Stimulated activated CD4-positive, alpha-beta T cell treated with anti-CD3 and anti-CD28 coated beads, Interleukin-15, amount 100 ng/mL, for 1 hour (primary cell): ENCODE measurements around the gene MAPRE2.

ENCODE experiments used
- DNase-seq, 2 donors: peaks; one replicate each; pipeline ENCODE4 v3.0.0-alpha.2; 2020; ENCODE audit warnings: low read depth in 1 of 2, low spot score in 1 of 2

Gene MAPRE2

DNA sequence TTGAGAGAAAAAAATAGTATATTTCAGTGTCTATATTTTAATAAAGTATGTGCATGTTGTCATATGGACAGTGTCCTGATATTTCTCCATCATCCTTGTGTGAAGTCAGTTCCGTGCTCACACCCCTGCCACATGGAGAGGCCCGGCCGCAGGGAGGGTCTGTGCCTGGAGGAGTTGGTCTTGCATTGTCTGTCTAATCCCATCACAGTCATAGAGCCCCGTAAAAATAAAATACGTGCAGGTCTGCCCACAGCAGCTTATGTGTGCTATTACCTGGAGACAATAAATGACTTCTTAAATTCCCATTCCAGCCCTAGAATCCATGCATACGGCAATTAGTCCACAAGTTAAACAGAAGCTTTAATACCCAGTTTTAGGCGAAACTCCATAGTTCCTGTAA lies 20.1 kb downstream of the MAPRE2 start:
- DNase-seq = no peak

DNA sequence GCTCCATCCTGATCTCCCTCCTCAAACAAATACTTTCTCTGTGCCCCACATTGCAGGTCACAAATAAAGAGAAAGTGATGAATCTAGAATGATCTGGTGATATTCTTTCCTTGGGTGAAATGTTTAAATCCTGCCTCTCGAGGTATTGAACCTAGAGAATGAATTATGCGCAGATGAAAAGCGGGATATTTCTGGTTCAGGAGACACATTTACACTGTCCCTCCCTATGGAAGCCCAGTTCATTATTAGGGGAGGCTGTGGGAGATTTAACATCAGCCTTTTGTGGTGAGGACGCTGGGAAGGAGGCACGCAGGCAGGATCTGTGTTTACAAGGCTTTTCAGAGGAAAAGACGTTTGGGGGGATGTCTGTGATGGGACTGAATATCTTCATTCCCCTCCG lies 20.6 kb downstream of the MAPRE2 start:
- DNase-seq = no peak

DNA sequence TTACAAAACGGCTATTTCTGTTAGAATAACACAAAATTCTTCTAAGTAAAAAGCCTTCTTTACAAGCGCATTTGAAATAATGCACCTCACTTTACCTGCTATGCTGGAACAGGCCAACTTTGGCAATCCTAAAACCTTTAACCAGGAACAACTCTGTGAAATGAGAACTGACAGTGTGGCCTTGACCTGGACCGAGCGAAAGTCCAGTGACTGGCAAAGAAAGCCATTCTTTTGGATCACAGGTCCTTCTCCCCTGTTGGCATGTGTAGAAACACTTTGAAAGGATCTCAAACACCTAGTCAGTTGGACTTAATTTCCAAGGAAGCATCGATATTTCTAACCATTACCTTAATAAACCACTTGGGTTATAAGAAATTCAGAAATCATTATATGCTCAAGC lies 21.2 kb downstream of the MAPRE2 start:
- DNase-seq = no peak

DNA sequence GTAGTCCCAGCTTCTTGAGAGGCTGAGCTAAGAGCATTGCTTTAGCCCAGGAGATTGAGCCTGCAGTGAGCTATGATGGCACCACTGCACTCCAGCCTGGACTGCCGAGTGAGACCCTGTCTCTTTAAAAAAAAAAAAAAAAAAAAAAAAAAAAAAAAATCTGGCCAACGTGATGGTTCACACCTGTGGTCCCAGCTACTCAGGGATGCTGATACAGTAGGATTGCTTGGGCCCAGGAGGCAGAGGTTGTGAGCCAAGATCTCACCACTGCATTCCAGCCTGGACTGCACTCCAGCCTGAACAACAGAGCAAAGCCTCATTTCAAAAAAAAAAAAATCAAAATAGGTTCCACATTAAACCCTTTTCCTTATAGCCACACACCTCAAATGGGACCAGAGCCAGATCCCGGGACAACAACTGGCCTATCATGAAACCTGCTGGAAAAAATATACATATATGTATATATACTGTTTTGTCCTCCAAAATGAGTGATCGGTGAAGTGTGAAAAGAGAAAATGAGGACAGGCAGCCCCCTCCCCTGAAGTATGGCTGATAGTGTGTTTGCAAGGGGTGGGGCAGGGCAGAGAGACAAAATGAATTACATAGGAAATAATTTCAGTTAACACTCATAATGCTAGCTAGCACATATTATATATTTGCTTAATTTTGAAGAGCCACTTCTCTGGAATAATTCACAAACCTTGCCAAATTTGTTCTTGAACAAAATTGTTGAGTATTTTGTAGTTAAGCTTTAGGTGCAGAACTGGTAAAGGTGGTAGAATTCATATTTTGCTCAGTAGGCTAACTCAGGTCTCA lies 22.9 kb downstream of the MAPRE2 start:
- DNase-seq = no peak

DNA sequence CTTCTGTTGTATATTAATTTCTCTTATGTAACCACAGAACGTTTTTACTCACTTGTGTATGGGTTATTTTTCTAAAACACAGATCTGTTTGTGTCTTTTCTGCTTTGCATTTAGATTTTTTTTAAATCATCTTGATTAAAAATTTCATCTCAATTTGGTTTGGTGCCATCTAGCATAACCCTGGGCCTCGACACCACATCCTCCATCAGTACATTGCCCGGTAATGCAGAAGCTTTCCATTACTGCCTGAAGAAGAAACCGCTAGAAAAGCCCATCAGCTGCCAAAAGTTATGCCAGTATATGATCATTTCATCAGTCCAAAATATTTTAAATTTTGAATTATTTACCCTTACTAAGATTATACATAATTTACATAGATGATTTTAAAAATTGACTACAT lies 26.2 kb downstream of the MAPRE2 start:
- no peak for DNase-seq

DNA sequence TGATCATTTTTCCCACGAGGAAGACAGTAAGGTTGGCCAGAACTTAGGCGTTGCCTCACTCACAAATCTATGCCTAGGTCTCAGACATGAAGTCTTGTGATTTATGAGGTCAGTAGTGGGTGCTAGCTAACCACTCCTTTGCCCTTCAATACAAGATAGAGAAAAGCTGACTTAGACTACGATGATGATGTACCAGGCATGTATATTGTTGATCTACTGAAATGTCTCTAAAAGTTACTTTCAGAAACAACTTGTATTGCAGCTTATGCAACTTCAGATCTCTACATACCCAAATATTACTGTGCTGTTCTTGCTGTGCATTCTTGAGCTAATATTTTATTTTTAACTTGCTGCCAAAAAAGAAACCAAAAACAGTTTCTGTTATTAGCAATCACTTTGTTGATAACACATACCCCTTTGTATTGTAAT lies 30.6 kb downstream of the MAPRE2 start:
- no peak for DNase-seq

DNA sequence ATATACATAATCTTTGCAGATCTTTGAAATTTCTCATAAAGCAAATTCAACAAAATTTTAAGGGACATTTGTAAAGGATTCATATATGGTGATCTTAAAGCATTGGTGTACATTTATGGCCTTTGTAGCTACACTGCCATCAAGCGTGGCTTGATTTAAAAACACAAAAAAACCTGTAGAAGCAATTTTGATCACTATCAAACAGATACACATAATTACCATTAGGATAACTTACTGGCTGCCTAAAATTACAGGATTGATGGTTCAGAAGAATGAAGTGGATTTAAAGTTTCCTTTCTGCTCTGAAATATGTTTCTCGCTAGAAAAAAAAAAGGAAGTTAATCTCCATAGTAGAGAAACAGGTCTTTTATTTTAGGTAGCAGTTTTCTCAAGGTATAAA lies 31.4 kb downstream of the MAPRE2 start:
- DNase-seq = no peak

DNA sequence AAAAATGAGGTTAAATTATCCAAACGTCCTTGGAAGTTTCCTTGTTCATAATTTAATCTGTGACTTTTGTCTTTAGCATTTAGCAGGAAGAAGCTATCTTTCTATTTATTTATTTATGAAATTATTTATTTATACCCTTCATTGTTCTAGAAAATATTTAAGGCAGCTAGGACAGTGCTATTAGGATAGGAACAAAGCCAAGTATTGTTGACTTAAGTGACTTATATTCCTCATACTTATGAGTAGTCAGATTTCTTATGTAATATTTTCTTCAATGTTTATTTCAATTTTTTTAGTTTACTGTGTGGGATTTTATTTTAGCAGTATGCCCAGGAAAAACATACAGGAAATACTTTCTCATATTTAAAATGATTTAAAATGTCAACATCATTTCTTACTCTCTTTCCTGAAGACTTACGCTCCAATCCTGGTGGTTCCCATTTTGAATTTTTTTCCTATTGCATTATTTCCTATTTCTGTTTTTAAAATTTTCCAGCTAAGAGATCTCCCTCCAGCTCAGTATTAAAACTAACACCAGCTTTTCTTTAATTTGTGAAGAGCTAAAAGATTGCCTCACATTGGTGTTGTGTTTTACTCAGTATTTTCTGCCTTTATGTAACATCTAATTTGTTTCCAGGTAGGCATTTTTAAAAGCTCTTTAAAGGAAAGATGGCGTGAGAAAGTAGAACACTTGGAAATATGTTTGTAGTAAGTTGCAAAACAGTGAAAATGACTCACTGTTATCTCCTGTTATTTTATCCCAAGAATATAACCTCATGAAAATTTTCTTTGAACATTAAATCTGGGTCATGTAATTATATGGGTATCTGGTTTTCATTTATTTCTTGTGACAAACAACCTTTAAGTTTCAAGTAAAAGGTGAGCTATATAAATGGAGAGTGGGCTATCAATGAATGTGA lies 32.2 kb downstream of the MAPRE2 start:
- DNase-seq = no peak

DNA sequence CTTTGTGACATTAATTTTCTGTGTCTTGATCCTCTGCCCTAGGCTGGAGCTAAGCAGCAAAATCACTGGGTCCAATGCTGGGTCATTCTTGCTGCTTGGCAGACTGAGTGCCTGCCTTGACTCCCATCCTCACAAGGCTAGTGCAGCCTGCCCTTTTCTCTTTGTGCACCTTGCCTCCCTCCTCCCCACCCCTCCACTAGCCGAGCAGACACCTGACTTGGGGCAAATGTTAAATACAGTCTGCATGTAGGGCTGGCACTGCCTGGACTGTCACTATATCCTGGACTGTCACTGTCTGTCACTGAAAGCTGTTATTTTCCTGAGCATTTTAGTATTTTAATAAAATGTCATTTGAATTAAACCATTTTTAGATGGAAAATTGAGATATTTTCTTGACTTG lies 33.4 kb downstream of the MAPRE2 start:
- no peak for DNase-seq

DNA sequence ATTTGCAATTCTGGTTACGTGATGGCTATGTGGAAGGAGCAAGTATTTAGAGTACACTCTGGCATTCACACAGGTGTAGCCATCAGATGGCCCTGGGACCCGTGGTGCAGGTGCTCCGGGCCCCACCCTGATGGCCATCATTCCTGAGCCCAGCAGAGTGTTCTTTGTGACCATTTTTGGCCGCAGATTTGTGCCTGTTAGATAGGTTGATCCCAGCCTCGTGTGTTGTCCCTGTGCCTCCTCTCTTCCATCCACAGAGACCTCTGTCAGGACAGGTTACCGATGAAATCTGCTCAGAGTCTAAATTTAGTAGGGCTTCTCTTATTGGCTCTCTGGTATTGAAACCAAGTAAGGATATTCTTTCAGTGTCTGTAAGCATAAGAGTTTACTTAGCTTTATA lies 33.9 kb downstream of the MAPRE2 start:
- DNase-seq = no peak

DNA sequence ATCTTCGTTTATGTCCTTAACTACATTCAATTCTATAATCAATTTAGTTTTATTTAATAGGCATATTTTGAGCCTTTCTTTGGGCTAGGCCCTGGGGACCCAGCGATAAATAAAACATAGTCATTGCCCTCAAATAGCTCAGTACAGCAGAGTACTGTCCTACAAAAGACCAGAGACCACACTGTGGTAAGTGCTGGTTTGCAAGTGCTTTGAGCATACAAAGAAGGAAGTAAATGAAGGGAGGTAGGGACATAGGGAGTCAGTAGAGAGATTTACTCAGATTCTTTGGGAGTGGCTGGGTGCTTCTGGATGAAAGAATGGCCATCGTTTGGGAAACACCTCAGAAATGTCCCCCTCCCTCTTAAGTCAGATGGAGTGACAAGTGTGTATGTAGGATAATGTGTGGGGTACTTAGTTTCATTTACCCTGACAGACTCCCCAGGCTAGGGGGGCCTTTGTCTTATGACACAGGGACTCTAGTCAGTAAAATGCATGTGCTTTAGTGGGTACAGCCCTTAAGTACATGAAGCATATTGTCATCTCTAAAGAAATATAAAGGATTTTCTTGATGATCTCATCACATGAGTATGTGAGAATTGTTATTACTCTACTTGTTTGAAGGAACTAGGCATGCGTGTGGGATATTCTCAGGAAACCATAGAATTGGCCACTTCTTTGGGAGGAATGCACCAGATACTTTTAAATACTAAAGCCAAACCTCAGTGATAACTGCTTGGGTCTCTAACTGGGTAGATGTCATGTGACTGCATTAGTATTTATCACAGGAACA lies 35.1 kb downstream of the MAPRE2 start:
- no peak for DNase-seq

DNA sequence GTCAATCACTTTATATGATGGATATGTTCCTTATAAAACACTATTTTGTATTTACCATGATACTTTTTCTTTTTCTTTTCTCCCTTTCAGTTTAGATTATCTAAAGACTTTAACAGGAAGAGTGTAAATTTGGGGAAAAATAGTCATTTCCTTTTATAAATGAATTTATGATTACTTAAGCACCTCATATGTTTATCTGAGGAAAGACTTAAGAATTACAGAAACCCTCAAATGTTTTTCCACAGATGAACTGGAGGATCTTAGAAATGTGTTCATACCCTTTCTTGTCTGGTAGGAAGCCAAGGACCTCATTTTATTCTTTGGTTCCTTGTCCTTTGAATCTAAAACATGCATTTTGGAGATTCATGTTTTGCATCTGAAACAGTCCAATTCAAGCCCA lies 36.7 kb downstream of the MAPRE2 start:
- DNase-seq = no peak

DNA sequence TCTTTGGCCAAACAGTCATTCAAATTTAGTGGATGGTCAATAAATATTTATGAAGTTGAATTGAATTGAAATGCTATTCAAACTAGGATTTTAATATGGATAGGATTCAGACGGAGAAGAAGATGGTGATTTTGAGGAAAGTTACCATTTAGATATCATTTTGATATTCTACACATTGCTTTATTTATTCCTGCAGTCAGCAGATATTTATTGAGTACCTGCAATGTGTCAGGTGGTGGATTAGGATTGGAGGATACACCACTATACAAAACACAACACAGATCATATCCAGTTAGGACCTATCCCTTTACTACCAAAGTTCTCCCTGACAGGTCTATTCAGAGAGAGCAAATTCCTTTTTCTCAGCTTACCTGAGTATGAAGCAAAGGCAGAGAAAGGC lies 38.8 kb downstream of the MAPRE2 start:
- no peak for DNase-seq

DNA sequence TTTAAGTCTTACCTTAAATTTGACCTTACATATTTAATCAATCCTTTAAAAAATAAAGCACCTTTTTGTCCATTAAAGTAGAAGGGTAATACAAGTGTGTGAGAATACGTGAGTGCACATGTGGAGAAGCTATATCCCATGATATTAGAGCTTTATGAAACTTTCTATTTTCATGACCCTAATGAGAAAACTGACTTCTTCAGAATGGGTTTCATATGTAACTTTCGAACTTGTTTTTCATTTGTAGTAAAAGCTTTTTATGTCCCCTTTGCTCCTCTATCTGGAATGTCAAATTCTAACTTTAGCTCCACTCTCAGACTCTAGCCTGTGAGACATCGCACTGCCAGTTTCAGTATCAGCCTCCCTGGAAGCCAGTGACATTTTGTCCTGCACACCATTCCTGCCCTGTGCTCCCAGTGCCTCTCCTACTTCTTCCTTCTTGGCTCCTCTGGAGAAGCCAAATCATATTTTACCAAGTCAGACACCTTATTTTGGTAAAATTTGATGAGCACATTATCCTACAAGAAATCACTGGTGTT lies 42.0 kb downstream of the MAPRE2 start:
- DNase-seq = no peak

DNA sequence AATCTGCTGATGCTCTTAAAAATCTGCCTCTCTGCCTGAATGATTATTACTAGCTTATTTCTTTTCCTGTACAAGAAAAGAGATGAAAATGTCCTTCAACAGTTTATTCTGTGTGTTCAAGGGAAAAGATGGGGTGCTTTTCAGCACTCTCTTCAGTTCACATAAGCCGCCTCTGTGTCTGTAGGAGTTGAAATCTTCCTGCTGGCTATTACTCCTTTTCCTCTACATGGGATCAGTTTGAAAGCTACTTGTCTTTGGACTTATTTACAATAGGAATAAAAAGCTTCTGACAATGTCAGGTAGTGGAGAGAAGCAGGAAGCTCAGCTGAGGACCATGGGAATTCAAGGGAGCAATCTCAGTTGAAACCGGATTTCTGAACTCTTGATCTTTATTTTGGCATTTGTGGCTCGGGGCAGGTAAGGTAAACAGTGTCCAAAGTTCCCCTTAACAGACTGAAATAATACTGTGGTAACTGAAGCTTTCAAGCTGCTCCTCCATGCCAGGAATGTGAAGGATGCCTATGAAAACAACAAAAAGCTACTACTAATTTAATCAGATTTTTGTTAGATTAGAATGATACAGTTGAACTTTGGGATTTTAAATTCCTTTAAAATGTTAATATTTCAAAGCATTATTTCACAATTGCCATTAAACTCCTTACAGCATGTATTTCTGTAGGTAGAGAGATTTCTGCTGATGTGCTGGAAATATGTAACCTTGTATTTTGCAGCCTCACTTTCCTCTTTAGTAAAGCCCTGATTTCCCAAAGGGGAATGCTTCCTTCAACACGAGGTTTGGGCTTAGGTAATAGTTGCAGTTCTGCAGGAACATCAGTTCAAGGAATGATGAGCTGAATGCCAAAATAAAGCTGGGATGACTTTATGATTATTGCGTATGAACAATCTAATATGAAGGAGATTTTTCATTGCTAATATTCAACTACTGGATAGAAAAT lies 43.6 kb downstream of the MAPRE2 start:
- no peak for DNase-seq

DNA sequence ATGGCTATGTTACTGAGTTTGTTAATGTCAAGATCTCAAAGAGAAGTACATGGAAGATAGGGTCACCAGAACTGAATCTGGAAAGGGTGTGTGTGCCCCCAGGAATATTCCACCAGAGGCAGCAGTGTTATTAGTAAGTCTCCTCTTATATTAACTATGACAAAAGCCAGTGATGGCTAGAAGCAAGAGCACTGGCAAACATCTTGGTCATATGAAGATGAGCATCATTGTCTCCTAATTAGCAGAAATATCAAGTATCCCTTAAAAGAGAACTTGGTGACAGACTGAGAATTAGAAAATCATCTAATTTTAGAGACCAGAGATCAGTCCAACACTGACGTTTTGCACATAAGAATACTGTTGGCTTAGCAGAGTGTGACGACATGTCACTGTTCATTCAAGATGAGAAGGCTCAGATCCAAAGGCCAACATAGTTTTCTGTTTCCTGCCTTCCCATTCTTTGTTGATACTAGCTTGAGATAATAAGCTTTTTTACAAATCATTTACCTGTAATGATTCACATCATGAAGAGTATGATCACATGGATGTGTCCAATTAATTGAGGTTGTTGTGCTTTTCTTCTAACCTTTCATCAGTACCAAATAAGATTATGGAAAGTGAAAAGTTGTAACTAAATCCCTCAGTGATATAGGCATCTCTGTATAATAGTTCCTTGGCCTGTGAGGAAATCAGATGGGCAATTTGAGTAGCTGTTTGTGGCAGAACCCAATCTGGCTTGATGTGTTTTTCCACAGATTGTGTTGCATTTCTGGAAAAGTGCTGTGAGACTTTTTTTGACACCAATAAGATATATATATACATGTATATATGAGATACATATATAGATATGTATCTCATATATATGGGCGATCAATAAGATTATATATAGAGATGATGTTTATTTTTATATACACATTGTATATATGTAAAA lies 44.5 kb downstream of the MAPRE2 start:
- DNase-seq = no peak

DNA sequence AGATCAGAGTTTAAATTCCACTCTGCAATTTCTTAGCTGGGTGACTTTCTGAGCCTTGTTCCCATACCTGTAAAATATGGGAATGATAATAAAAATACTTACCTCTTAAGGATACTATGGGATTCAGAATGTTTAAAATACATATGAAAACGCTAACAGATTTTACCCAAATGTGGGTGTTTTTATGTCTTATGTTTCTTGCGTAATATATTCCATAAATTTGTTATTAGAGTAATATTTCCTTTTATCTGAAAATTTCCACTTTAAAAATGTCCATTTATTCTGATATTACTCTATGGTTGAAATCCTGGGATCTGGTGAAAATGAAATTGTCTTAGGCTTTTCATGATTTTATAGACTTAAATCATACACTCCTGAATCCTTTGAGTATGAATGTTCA lies 45.5 kb downstream of the MAPRE2 start:
- no peak for DNase-seq

DNA sequence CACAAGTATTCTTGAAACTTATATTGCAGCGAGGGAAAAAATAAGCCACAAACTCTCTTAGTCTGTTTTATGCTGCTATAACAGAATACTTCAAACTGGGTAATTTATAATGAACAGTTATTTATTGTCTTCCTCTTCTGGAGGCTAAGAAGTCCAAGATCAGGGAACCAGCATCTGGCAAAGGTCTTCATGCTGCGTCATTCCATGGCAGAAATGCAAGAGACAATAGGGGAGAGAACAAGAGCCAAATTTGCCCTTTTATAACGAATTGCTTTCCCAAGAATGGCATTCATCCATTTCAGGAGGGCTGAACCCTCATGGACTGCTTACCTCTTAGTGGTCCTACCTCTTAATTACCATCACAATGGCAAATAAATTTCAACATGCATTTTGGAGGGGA lies 46.5 kb downstream of the MAPRE2 start:
- DNase-seq = no peak

DNA sequence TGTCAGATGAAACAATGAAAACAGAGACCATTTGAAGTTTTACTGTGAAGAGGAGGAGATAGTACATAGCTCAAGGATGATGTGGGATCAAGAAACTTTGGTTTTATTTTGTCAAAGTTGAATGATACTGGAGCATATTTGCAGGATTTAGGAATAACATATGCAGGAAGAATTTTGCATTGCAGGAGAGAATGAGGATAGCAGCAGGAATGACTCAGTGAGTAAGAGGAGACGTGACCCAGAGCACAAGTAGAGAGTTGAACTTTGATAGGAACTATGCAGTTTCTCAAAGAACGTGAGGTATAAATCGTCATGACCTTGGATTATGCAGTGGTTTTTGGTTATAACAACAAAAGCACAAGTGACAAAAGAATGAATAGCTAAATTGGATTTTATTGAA lies 47.7 kb downstream of the MAPRE2 start:
- no peak for DNase-seq
